Thoracic aorta (tissue), 2 donors: ENCODE results near the gene FERMT3. TPM values are rescaled to one million over a fixed set of nuclear protein-coding genes. Genes with fewer than 3 reads are reported as not detected.

Experiments
- ATAC-seq: fragments of 150-250 bp; one replicate; pipeline ENCODE4 v1.8.0; 2017; ENCODE audit warnings: low read depth; ENCODE audit not compliant: insufficient number of reproducible peaks, low FRiP score
- DNase-seq: peaks from one replicate; pipeline ENCODE4 v3.0.0-alpha.2; 2020; ENCODE audit warnings: low spot score
- H3K27ac ChIP-seq, 2 donors: fragments of 200-600 bp; sonication (generic); 1 replicate in 1 of 2; 2 replicates in 1 of 2; pipeline ENCODE4 v1.5.1; 2016; ENCODE audit warnings: mild to moderate bottlenecking in 2 of 2, moderate library complexity in 2 of 2
- H3K27me3 ChIP-seq: fragments of 200-600 bp; sonication (generic); replicated peaks from 2 replicates; pipeline ENCODE4 v1.6.0; 2016; ENCODE audit warnings: mild to moderate bottlenecking; ENCODE audit not compliant: insufficient read depth
- H3K36me3 ChIP-seq: fragments of 200-600 bp; sonication (generic); one replicate; pipeline ENCODE4 v1.5.1; 2016
- H3K4me1 ChIP-seq, 2 donors: fragments of 200-600 bp; sonication (generic); 1 replicate in 1 of 2; 2 replicates in 1 of 2; pipeline versions ENCODE4 v1.5.1 to v1.6.0; 2016; ENCODE audit warnings: low read depth in 2 of 2, mild to moderate bottlenecking in 1 of 2; ENCODE audit not compliant: control insufficient read depth in 1 of 2
- H3K4me3 ChIP-seq: fragments of 200-600 bp; sonication (generic); 2 replicates; pipeline ENCODE4 v1.5.1; 2016; ENCODE audit warnings: mild to moderate bottlenecking
- H3K9me3 ChIP-seq: fragments of 200-600 bp; sonication (generic); 2 replicates; pipeline ENCODE4 v1.5.1; 2016
- total RNA-seq, 2 donors: library from RNA; depleted of rRNA; stranded (reverse); fragments of >200 nt; gene quantifications; one replicate each; pipeline versions ENCODE4 v1.1.0 to v1.2.3, GENCODE V29; 2016
- TF ChIP-seq, protein P1 (sequence below): fragments of 200-600 bp; sonication (generic); IDR thresholded peaks from one replicate; pipeline ENCODE4 v1.5.1; 2019; ENCODE audit warnings: antibody characterized with exemption

The FERMT3 gene
- total RNA-seq, 2 donors from 2014 or later, result 47.2 to 66.6 TPM

- TF ChIP-seq, protein P1, sequence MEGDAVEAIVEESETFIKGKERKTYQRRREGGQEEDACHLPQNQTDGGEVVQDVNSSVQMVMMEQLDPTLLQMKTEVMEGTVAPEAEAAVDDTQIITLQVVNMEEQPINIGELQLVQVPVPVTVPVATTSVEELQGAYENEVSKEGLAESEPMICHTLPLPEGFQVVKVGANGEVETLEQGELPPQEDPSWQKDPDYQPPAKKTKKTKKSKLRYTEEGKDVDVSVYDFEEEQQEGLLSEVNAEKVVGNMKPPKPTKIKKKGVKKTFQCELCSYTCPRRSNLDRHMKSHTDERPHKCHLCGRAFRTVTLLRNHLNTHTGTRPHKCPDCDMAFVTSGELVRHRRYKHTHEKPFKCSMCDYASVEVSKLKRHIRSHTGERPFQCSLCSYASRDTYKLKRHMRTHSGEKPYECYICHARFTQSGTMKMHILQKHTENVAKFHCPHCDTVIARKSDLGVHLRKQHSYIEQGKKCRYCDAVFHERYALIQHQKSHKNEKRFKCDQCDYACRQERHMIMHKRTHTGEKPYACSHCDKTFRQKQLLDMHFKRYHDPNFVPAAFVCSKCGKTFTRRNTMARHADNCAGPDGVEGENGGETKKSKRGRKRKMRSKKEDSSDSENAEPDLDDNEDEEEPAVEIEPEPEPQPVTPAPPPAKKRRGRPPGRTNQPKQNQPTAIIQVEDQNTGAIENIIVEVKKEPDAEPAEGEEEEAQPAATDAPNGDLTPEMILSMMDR, result no peak
- Histone ChIP-seq H3K9me3 (no peaks in the 10 kb centered on the region), H3K4me1 (peaks cover 0 to 21% of the 10 kb centered on the region in 2 donors), H3K27me3 (no peaks in the 10 kb centered on the region), H3K4me3 (peak overlapping the region; percentile 85), H3K27ac (no peak overlapping the region), H3K36me3 (no peaks in the 10 kb centered on the region)
- DNase-seq, result no peak
- no peak for ATAC-seq
Measured at GRCh38 chr11:64164392-64165312, 41.9 kb upstream of the FERMT3 start.

- H3K27me3 ChIP-seq, result no peaks in the 10 kb centered on the region
- H3K9me3 ChIP-seq, result no peaks in the 10 kb centered on the region
- no peak overlapping the region for H3K27ac ChIP-seq
- ATAC-seq (no peak), DNase-seq (no peak)
- no peaks in the 10 kb centered on the region for H3K36me3 ChIP-seq
- H3K4me1 ChIP-seq, result peaks cover 0 to 21% of the 10 kb centered on the region in 2 donors
- TF ChIP-seq, protein P1, result no peak
- H3K4me3 ChIP-seq, result peak overlapping the region; percentile 85
Measured at GRCh38 chr11:64165481-64165841, 41.1 kb upstream of the FERMT3 start.

DNA sequence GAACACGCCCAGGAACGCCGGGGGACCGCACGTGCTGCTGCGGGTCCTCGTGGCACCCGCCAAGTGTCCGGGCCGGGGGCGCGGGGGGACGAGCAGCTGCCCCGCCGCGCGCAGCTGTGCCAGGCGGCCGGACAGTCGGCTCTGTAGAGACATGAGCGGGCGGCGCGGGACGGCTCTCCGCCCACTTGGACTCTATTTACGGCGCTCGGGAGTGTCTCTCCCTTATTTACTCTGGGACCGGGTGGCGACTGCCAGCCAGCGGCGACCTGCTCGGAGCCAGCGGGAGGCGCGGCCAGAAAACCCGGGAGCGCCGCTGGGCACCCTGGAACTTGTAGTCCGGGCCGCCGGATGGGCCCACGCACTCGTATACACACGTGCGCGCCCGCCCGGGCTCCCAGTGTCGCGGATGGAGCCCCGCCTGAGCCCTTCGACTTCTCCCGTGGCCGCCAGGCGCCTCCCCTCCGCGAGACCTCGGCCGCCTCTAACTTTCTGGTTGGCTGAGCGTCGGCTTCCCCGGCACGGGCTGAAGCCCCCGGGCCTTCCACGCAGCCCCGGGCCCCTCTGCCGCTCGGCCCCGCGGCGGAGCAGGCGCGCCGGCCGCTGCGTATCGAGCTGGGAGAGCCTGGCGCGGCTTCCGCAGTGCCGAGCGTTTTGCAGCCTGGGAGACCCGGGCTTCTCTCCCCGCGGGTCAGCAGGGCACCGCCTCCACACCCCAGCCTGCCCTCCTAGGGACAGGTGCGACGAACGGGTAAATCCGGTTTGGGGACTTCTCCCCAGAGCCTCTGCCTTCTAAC is 40.5 kb upstream of the FERMT3 start, which contains the start of gene MACROD1:
Gene MACROD1 (minus strand): TSS at position 272 of the 794 bp plus-strand sequence. CDS start 119 bp downstream, at position 153.
- Histone ChIP-seq H3K27me3 (no peaks in the 10 kb centered on the region), H3K27ac (peak within 1 kb of the TSS; percentile 50)

GRCh38 chr11:64170419-64170818 is 36.1 kb upstream of the FERMT3 start:
- no peak for ATAC-seq
- TF ChIP-seq, protein P1, result no peak
- Histone ChIP-seq H3K36me3 (no peaks in the 10 kb centered on the region), H3K4me3 (no peak overlapping the region), H3K4me1 (peaks cover 0 to 8% of the 10 kb centered on the region in 2 donors), H3K27me3 (no peaks in the 10 kb centered on the region), H3K9me3 (no peaks in the 10 kb centered on the region), H3K27ac (no peak overlapping the region)
- DNase-seq, result no peak

More for the DNA sequence above, 40.5 kb upstream of the FERMT3 start, which contains the start of gene MACROD1:
- Histone ChIP-seq H3K9me3 (no peaks in the 10 kb centered on the region), H3K4me1 (peaks cover 0 to 21% of the 10 kb centered on the region in 2 donors), H3K36me3 (no peaks in the 10 kb centered on the region), H3K4me3 (peak within 1 kb of the TSS; percentile 85)
- peak; percentile 61 for DNase-seq
- TF ChIP-seq, protein P1, result no peak
- ATAC-seq, result peak; percentile 60
